Adrenal gland (tissue), 12 donors: ENCODE data around the gene NDNF. TPM values are rescaled to one million over a fixed set of nuclear protein-coding genes. Genes with fewer than 3 reads are reported as not detected.

ENCODE experiments used
- DNase-seq, 7 donors: peaks; one replicate each; pipeline ENCODE4 v3.0.0-alpha.2; 2019 to 2020
- H3K27ac ChIP-seq, 5 donors: fragments of 200-600 bp; sonication (generic) in 4 of 5; 1 replicate in 3 of 5; 2 replicates in 2 of 5; pipeline versions ENCODE4 v1.5.1 to v1.8.0; 2016 to 2020; ENCODE audit warnings: mild to moderate bottlenecking in 1 of 5
- H3K27me3 ChIP-seq: fragments of 200-600 bp; 2 replicates; pipeline ENCODE4 v1.8.0; 2021
- H3K36me3 ChIP-seq, 2 donors: fragments of 200-600 bp; replicated peaks in 1 of 2; 1 replicate in 1 of 2; 2 replicates in 1 of 2; pipeline versions ENCODE4 v1.5.1 to v1.8.0; 2018 to 2022
- H3K4me1 ChIP-seq, 2 donors: fragments of 200-600 bp; replicated peaks in 1 of 2; 1 replicate in 1 of 2; 2 replicates in 1 of 2; pipeline versions ENCODE4 v1.5.1 to v1.8.0; 2018 to 2021
- H3K4me3 ChIP-seq, 4 donors: fragments of 200-600 bp; sonication (generic) in 3 of 4; one replicate each; pipeline ENCODE4 v1.5.1; 2016 to 2018
- H3K9me3 ChIP-seq, 3 donors: fragments of 200-600 bp; sonication (generic) in 1 of 3; replicated peaks in 1 of 3; 1 replicate in 2 of 3; 2 replicates in 1 of 3; pipeline versions ENCODE4 v1.5.1 to v1.8.0; 2016 to 2021
- POLR2A ChIP-seq, 2 donors: fragments of 450-650 bp; IDR thresholded peaks; one replicate each; pipeline ENCODE4 v1.6.1; 2017; ENCODE audit warnings: antibody characterized with exemption in 2 of 2, mild to moderate bottlenecking in 2 of 2, moderate library complexity in 1 of 2
- WGBS, 4 donors: extraction: QIAGEN DNeasy Blood & Tissue Kit in 2 of 4; methylation state at CpG; one replicate each; pipeline versions ENCODE4 v1.1.5 to v1.1.7; 2013 to 2017; 5-methylcytosine and 5-hydroxymethylcytosine counted together
- intact Hi-C, 2 donors: fragments of 100-400 bp; cut with DNase I; formaldehyde crosslinking; loops; one replicate each; pipeline versions ENCODE4 v1.14.1 to v1.15.0; 2022 to 2023
- polyA plus RNA-seq, 3 donors: library from polyadenylated mRNA; stranded (reverse); fragments of 200-250 nt in 2 of 3; fragments of 350-450 nt in 1 of 3; fragmentation: Illumina TruSeq in 1 of 3; extraction: RNeasy Lipid Tissue Mini Kit (QIAGEN cat#74804) in 1 of 3; gene quantifications; one replicate each; pipeline ENCODE4 v1.2.3, GENCODE V29; 2013 to 2014
- total RNA-seq, 9 donors: library from RNA; depleted of rRNA in 4 of 9; stranded (reverse); fragments of >200 nt in 4 of 9; fragments of 120-200 nt in 1 of 9; fragmentation: NEBNext Ultra II Directional in 1 of 9; extraction: Animal tissue kit (Norgen Biotek cat#: 25700) in 1 of 9; gene quantifications; one replicate each; pipeline versions ENCODE4 v1.1.0 to v1.2.4, GENCODE V29; 2013 to 2023
- TF ChIP-seq, protein P1 (sequence below), 6 experiments: fragments of 450-650 bp in 4 of 6; fragments of 200-600 bp in 2 of 6; sonication (generic) in 1 of 6; IDR thresholded peaks; 1 replicate in 5 of 6; 2 replicates in 1 of 6; pipeline versions ENCODE4 v1.5.1 to v1.8.0; 2016 to 2021; ENCODE audit warnings: antibody characterized with exemption in 6 of 6, mild to moderate bottlenecking in 2 of 6, moderate library complexity in 1 of 6
- donor health status: healthy with polysubstance abuse.
- donor health status: Bipolar disorder and iron deficiency.
- donor health status: DM: yes; HTN: yes; CAD: no.
- donor health status: DM: no; HTN: no; CAD: no.
- donor health status: DM: no; HTN: no; CAD: no.
- donor health status: DM: yes; HTN: yes; CAD: no.

NDNF gene
- total and polyA plus RNA-seq, 12 donors: 0.26 to 8.3 (median 2.3) TPM

GRCh38 chr4:121007660-121008059 is 64.7 kb downstream of the NDNF start:
- TF ChIP-seq, protein P1, sequence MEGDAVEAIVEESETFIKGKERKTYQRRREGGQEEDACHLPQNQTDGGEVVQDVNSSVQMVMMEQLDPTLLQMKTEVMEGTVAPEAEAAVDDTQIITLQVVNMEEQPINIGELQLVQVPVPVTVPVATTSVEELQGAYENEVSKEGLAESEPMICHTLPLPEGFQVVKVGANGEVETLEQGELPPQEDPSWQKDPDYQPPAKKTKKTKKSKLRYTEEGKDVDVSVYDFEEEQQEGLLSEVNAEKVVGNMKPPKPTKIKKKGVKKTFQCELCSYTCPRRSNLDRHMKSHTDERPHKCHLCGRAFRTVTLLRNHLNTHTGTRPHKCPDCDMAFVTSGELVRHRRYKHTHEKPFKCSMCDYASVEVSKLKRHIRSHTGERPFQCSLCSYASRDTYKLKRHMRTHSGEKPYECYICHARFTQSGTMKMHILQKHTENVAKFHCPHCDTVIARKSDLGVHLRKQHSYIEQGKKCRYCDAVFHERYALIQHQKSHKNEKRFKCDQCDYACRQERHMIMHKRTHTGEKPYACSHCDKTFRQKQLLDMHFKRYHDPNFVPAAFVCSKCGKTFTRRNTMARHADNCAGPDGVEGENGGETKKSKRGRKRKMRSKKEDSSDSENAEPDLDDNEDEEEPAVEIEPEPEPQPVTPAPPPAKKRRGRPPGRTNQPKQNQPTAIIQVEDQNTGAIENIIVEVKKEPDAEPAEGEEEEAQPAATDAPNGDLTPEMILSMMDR (IDR thresholded peaks at IDR 0.05): no peak
- TF ChIP-seq POLR2A (IDR thresholded peaks at IDR 0.05): no peak
- H3K27ac ChIP-seq: no peak overlapping the region
- no peak overlapping the region for H3K4me3 ChIP-seq
- H3K36me3 ChIP-seq: no peaks in the 10 kb centered on the region
- no peaks in the 10 kb centered on the region for H3K9me3 ChIP-seq
- DNase-seq: no peak
- no peaks in the 10 kb centered on the region for H3K4me1 ChIP-seq
- intact Hi-C loops: no loop called here
- H3K27me3 ChIP-seq: no peaks in the 10 kb centered on the region
- 0% methylated on average over 1 of the region's 1 CpG for WGBS, 4 donors

GRCh38 chr4:121003863-121004262 is 68.5 kb downstream of the NDNF start:
- Histone ChIP-seq H3K27ac (no peak overlapping the region), H3K4me3 (no peak overlapping the region), H3K27me3 (no peaks in the 10 kb centered on the region), H3K4me1 (no peaks in the 10 kb centered on the region), H3K9me3 (no peaks in the 10 kb centered on the region), H3K36me3 (no peaks in the 10 kb centered on the region)
- TF ChIP-seq POLR2A (IDR thresholded peaks at IDR 0.05): no peak
- TF ChIP-seq, protein P1 (IDR thresholded peaks at IDR 0.05): no peak
- no peak for DNase-seq
- 88 to 100% (median 92%) methylated on average over 2 to 4 of the region's 4 CpGs for WGBS, 4 donors
- intact Hi-C loops: no loop called here

- no peak for DNase-seq
- Histone ChIP-seq H3K4me3 (no peak overlapping the region), H3K36me3 (no peaks in the 10 kb centered on the region), H3K27me3 (no peaks in the 10 kb centered on the region), H3K9me3 (no peaks in the 10 kb centered on the region), H3K4me1 (no peaks in the 10 kb centered on the region), H3K27ac (no peak overlapping the region)
- intact Hi-C loops: no loop called here
- no peak for TF ChIP-seq POLR2A (IDR thresholded peaks at IDR 0.05)
- TF ChIP-seq, protein P1 (IDR thresholded peaks at IDR 0.05): no peak
- 81 to 93% (median 87%) methylated on average over 1 of the region's 1 CpG for WGBS, 4 donors
Observed at GRCh38 chr4:120995266-120996010, 76.9 kb downstream of the NDNF start.

DNA sequence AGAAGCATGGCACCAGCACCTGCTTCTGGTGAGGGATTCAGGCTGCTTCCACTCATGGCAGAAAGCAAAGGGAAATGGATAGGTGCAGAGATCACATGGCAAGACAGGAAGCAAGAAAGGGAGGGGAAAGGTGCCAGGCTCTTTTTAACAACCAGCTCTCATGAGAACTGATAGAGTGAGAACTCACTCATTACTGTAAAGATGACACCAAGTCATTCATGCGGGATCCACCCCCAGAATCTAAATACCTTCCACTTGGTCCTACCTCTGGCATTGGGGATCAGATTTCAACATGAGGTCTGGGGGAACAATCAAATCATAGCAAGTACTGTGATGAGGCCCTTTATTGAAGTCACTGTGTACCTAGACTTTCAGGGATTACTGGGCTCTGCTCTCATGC is 77.8 kb downstream of the NDNF start:
- intact Hi-C loops: no loop called here
- Histone ChIP-seq H3K36me3 (no peaks in the 10 kb centered on the region), H3K4me3 (no peak overlapping the region), H3K27ac (no peak overlapping the region), H3K4me1 (no peaks in the 10 kb centered on the region), H3K9me3 (no peaks in the 10 kb centered on the region), H3K27me3 (no peaks in the 10 kb centered on the region)
- WGBS, 4 donors: 79 to 93% (median 86%) methylated on average over 1 of the region's 1 CpG
- DNase-seq: no peak
- TF ChIP-seq POLR2A (IDR thresholded peaks at IDR 0.05): no peak
- TF ChIP-seq, protein P1 (IDR thresholded peaks at IDR 0.05): no peak
